ENCODE data around the gene TMEM30A. TPM values are rescaled to one million over a fixed set of nuclear protein-coding genes. Genes with fewer than 3 reads are reported as not detected.

Gene TMEM30A
- total and polyA plus RNA-seq, 2 of the 13 experiments (the other 11 are each of a cell fraction or from before 2014, with no cell fraction given): 17.6 to 54.4 TPM

- no peak for TF ChIP-seq CTCF (CRISPR knock-in tag; IDR thresholded peaks at IDR 0.05)
- TF ChIP-seq ZNF562 (CRISPR knock-in tag; IDR thresholded peaks at IDR 0.05; ENCODE audit: borderline replicate concordance): no peak
Observed at GRCh38 chr6:75291331-75291730, 6.7 kb upstream of the TMEM30A start (continued).

- intact Hi-C loops (cut with micrococcal nuclease; ENCODE audit: unreplicated experiment): no loop called here
- no peak for TF ChIP-seq NR3C1 (CRISPR knock-in tag; IDR thresholded peaks at IDR 0.05)
- no peak for TF ChIP-seq ZNF510 (CRISPR knock-in tag; IDR thresholded peaks at IDR 0.05; ENCODE audit: low read depth)
- no peak for TF ChIP-seq ELF1 (CRISPR knock-in tag; IDR thresholded peaks at IDR 0.05)
- TF ChIP-seq ATF1 (CRISPR knock-in tag; IDR thresholded peaks at IDR 0.05): no peak
- no peak for TF ChIP-seq MTF1 (CRISPR knock-in tag; IDR thresholded peaks at IDR 0.05)
- no peak for TF ChIP-seq TRIM24 (CRISPR knock-in tag; IDR thresholded peaks at IDR 0.05)
- no peak for TF ChIP-seq ZNF687 (CRISPR knock-in tag; IDR thresholded peaks at IDR 0.05)
- no peak for TF ChIP-seq PPARG (CRISPR knock-in tag; conservative IDR thresholded peaks at IDR 0.05)
- H3K9ac ChIP-seq (ENCODE audit: insufficient read depth, low read depth, low read length): no peak overlapping the region
Observed at GRCh38 chr6:75290136-75290945, 5.7 kb upstream of the TMEM30A start.

More at GRCh38 chr6:75290136-75290945, 5.7 kb upstream of the TMEM30A start:
- H3K36me3 ChIP-seq (replicated peaks in 1 of 2; ENCODE audit: control insufficient read depth in 1 of 2, insufficient read depth in 2 of 2, low read length in 2 of 2): no peaks in the 10 kb centered on the region
- no peak for DNase-seq (ENCODE audit: low spot score)
- ChIA-PET POLR2A (no interaction called here), CTCF (ENCODE audit: low intra/inter-chr PET ratio, low total read pairs) (no interaction called here)
- in situ Hi-C loops (cut with HindIII; ENCODE audit: extremely low pct_ligation_motif_present, low pct_unique_long_range_greater_than_20kb): no loop called here
- H3K4me2 ChIP-seq (ENCODE audit: low read depth, low read length): no peak overlapping the region
- no peak for FAIRE-seq
- peaks cover 23% of the 10 kb centered on the region for H3K4me1 ChIP-seq (ENCODE audit: insufficient read depth, low read length)
- 96% methylated on average over 7 of the region's 7 CpGs for WGBS (ENCODE audit: low lambda C conversion rate)
- H3K79me2 ChIP-seq (ENCODE audit: insufficient read depth, low read length): peaks cover 3% of the 10 kb centered on the region
- ATAC-seq: no peak
- H3K27me3 ChIP-seq (ENCODE audit: control insufficient read depth in 1 of 2, insufficient read depth in 2 of 2, low read length in 2 of 2): no peaks in the 10 kb centered on the region
- BruUV-seq (replicated peaks): no TSS peak
- no peak overlapping the region for H3K4me3 ChIP-seq (replicated peaks in 1 of 3; ENCODE audit: insufficient read depth in 1 of 3, low read depth in 2 of 3, low read length in 3 of 3)
- H3K27ac ChIP-seq (ENCODE audit: extremely low read length, insufficient read depth, low read length): no peak overlapping the region
- H2AFZ ChIP-seq (ENCODE audit: low read length): no peak overlapping the region
- no peaks in the 10 kb centered on the region for H3K9me3 ChIP-seq (ENCODE audit: low read length)
- no peaks in the 10 kb centered on the region for H4K20me1 ChIP-seq (ENCODE audit: insufficient read depth, low read length)

All from HepG2 (cell line).